Choroid plexus epithelial cell (primary cell): ENCODE measurements around the gene CRIP1.
A peak's percentile ranks its signal among the peaks of the same experiment; 100 is the strongest.

Source experiments
- DNase-seq: peaks from one replicate; pipeline ENCODE4 v3.0.0-alpha.2; 2010; ENCODE audit warnings: low read depth
- H3K4me3 ChIP-seq: 2 replicates; pipeline ENCODE4 v1.5.1; 2011; ENCODE audit warnings: low read depth, mild to moderate bottlenecking, control low read depth, low read length, moderate library complexity
- CTCF ChIP-seq: conservative IDR thresholded peaks from 2 replicates; pipeline ENCODE4 v1.5.1; 2011; ENCODE audit warnings: low read depth, mild to moderate bottlenecking, control low read depth, inconsistent platforms, low read length, moderate library complexity

Gene CRIP1

GRCh38 chr14:105526776-105527380 is 40.2 kb downstream of the CRIP1 start:
- no peak for DNase-seq
- TF ChIP-seq CTCF: no peak
- peak overlapping the region; percentile 37 for H3K4me3 ChIP-seq

GRCh38 chr14:105527381-105527825 is 40.7 kb downstream of the CRIP1 start:
- no peak for DNase-seq
- peak overlapping the region; percentile 37 for H3K4me3 ChIP-seq
- no peak for TF ChIP-seq CTCF

GRCh38 chr14:105527826-105528585 is 41.3 kb downstream of the CRIP1 start:
- TF ChIP-seq CTCF: peak; percentile 62
- peak; percentile 70 for DNase-seq
- peak overlapping the region; percentile 61 for H3K4me3 ChIP-seq

GRCh38 chr14:105528586-105529318 is 42.1 kb downstream of the CRIP1 start:
- no peak for TF ChIP-seq CTCF
- peak; percentile 4 for DNase-seq
- peak overlapping the region; percentile 24 for H3K4me3 ChIP-seq

GRCh38 chr14:105529319-105529568 is 42.6 kb downstream of the CRIP1 start:
- no peak overlapping the region for H3K4me3 ChIP-seq
- DNase-seq: no peak
- TF ChIP-seq CTCF: no peak

- no peak for DNase-seq
- H3K4me3 ChIP-seq: no peak overlapping the region
- TF ChIP-seq CTCF: no peak
Observed at GRCh38 chr14:105529569-105530284, 43.0 kb downstream of the CRIP1 start.
